Ramos (cell line): Measurements from ENCODE around the gene OR1L1.

Source experiments
- in situ Hi-C: fragments of 300-500 bp; cut with MboI; formaldehyde crosslinking; loops from one replicate; pipeline ENCODE4 v1.14.3; 2022; ENCODE audit warnings: low sequenced_read_pairs; ENCODE audit not compliant: unreplicated experiment

The OR1L1 gene

GRCh38 chr9:122661416-122661815 lies at the start of gene OR1L1:
Gene OR1L1, plus strand, starts transcription at chr9:122661716. Its CDS starts 0 bp downstream, at chr9:122661716.
- in situ Hi-C loops = no loop called here

DNA sequence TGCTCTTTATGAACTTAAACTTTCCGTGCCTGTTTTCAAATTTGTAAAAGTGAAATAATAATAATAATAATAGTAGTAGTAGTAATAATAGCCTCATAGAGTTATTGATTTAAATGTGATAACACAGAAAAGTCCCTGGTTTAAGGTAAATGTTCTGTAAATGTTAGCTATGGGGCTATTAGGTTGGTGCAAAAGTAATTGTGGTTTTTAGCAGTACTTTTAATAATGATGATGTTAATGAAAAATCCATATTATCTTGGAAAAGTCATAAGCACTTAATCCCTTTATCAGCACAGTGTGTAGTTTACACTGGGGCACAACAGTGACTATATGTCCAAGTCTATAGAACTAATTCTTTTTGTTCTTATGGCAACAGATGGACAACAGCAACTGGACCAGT lies 47.2 kb upstream of the OR1L1 start, which contains the start of gene OR1Q1:
Gene OR1Q1 (plus strand): TSS at position 377 of the 400 bp plus-strand sequence. CDS start 0 bp downstream, at position 377.
- in situ Hi-C loops = no loop called here

GRCh38 chr9:122619996-122620395 lies 41.5 kb upstream of the OR1L1 start:
- in situ Hi-C loops = no loop called here

DNA sequence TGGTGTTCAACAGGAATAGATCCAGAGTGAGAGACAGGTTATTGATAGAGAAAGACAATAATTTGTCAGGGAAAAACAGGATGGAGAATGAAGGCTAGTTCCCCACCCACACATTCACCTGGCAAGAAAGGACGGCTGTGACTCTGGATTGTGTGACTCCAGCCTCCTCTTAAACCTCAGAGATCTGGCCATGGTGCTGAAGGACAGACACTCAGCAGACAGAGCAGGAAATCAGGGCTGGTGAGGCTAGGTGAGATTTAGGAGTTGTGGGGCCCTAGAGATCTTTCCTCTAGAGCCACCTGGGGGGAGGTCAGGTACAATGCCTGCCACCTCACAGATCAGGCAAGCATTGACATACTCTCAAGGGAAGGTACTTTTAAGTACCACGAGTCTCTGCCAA lies 19.3 kb upstream of the OR1L1 start:
- in situ Hi-C loops = no loop called here

DNA sequence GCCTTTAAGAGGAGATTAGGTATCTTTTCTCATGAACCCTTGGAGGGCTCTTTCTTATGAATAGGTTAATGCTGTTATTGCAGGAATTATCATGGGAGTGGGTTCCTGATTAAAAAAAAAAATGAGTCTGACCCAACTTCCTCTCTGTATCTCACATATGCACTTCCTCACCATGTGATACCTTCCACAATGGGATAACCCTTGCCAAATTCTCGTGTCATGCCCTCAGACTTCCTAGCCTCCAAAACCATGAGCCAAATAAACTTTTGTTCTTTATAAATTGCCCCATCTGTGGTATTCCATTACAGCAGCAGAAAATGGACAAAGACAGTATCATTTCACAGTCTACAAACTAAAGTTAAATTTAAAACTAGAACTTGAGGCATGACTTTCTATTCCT lies 5.1 kb upstream of the OR1L1 start:
- in situ Hi-C loops = no loop called here

DNA sequence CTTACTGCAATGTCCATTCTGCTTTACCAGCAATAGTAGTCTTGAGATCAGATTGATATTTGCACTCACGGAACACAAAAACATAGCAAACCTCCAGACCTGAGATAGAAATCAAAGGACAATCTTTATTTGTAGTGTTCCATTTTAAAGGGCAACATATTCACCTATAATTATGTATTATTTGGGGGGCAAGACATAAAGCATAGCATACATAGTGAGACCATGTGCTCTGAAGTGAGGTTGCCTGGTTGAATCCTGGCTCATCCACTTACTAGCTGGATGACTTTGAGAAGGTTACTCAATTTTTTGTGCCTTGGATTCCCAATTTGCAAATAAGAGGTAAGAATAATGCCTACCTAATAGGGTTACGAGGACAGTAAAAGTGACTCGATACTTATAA lies 4.0 kb upstream of the OR1L1 start, which contains the start of gene OR1B1:
Gene OR1B1 (minus strand): TSS at position 101 of the 400 bp plus-strand sequence.
- in situ Hi-C loops = no loop called here

DNA sequence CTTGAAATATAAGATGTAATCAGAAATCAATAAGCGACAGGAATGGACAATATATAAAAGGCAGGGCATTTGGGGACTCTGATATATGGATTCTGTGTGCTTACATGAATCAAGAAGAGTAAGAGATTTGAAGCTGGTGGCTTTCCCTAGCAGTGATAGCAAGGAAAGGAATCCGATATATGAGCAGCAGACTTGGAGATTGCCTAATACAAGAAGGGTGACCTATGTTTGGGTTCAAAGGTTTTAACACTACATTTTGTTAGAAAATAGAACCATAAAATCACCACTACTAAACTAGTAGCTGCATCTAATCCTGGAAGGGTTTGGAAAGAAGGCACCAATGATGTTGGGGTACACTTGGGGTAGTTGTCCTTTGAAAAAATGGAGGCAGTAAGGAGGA lies 11.0 kb downstream of the OR1L1 start:
- in situ Hi-C loops = no loop called here

DNA sequence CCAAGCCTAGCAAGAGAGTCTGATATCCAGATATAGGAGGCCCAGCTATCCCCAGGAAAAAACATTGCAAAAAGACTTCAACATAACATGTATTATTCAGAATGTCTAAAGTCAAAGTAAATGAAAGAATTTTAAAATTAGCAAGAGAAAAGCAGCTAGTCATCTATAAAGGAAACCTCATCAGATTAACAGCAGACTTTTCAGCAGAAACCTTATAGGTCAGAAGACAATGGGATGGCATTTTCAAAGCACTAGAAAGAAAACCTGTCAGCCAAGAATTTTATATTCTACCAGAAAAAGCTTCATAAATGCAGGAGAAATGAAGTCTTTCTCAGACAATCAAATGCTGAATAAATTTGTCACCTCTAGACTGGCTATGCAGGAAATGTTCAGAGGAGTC lies 23.3 kb downstream of the OR1L1 start:
- in situ Hi-C loops = no loop called here

DNA sequence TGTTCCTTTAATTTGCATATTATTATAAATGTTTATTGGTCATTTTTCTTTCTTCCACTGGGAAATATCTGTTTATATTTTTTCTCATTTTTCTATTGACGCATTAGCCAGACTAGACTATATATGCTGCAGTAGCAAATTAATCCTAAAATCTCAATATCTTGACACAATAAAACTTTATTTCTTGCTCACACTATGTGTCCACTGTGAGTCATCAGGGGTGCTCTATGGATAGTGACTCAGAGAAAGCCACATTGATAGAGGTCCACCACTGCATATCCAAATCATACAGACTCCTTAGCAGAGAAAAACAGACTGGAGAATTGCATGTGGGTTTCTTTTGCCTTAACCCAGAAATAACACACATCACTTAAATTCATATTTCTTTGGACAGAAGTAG lies 34.2 kb downstream of the OR1L1 start:
- in situ Hi-C loops = no loop called here
